HG02588 (cell line): ENCODE measurements around the gene KDELR1.
"Not testable (repeated sequence)": the region's sequence is repeated elsewhere in the genome, so short reads cannot be mapped to it uniquely, and the experiment has no call there.

Experiments used
- ATAC-seq: cut with Tn5 transposase; IDR thresholded peaks from one replicate; pipeline ENCODE4 v1.9.1; 2021; ENCODE audit warnings: mild to moderate bottlenecking, moderate library complexity; ENCODE audit not compliant: unreplicated experiment

KDELR1 gene

GRCh38 chr19:48397263-48398101 lies 6.1 kb upstream of the KDELR1 start:
- no peak for ATAC-seq

GRCh38 chr19:48396824-48397176 lies 5.4 kb upstream of the KDELR1 start:
- no peak for ATAC-seq

- ATAC-seq: no peak
These were observed 4.9 kb upstream of the KDELR1 start for GRCh38 chr19:48396016-48396823.

GRCh38 chr19:48395499-48395898 lies 4.1 kb upstream of the KDELR1 start:
- no peak for ATAC-seq

- ATAC-seq: no peak
These were observed 3.8 kb upstream of the KDELR1 start for GRCh38 chr19:48395170-48395455.

GRCh38 chr19:48394331-48395169 lies 3.2 kb upstream of the KDELR1 start:
- no peak for ATAC-seq

- no peak for ATAC-seq
These were observed 2.4 kb upstream of the KDELR1 start, which contains the start of gene GRIN2D for GRCh38 chr19:48393559-48394330. TSS of gene GRIN2D (plus strand) at chr19:48393668. CDS start at chr19:48398393, 4,725 bp downstream.

GRCh38 chr19:48392860-48393558 lies 1.7 kb upstream of the KDELR1 start:
- no peak for ATAC-seq

GRCh38 chr19:48392006-48392344 lies 624 bp upstream of the KDELR1 start:
- ATAC-seq: not testable (repeated sequence)

GRCh38 chr19:48390188-48391099 lies 907 bp downstream of the KDELR1 start:
- peak; percentile 45 for ATAC-seq

- no peak for ATAC-seq
These were observed 4.4 kb downstream of the KDELR1 start for GRCh38 chr19:48386981-48387380.

- ATAC-seq: no peak
These were observed 5.8 kb downstream of the KDELR1 start for GRCh38 chr19:48385461-48386087.

- no peak for ATAC-seq
These were observed 9.1 kb downstream of the KDELR1 start for GRCh38 chr19:48382286-48382685.

GRCh38 chr19:48381178-48381950 lies 10.0 kb downstream of the KDELR1 start:
- no peak for ATAC-seq

- no peak for ATAC-seq
These were observed 12.3 kb downstream of the KDELR1 start for GRCh38 chr19:48379058-48379457.

GRCh38 chr19:48378194-48378570 lies 13.2 kb downstream of the KDELR1 start:
- ATAC-seq: no peak

- ATAC-seq: no peak
These were observed 17.8 kb downstream of the KDELR1 start for GRCh38 chr19:48373567-48373966.

- no peak for ATAC-seq
These were observed 18.4 kb downstream of the KDELR1 start for GRCh38 chr19:48372904-48373303.
